Psoas muscle (tissue), 8 donors: ENCODE measurements around the gene SUSD4. TPM values are rescaled to one million over a fixed set of nuclear protein-coding genes. Genes with fewer than 3 reads are reported as not detected.

ENCODE experiments used
- ATAC-seq, 4 donors: fragments of 200-7000 bp; cut with Tn5 transposase; one replicate each; pipeline ENCODE4 v1.9.1; 2020; ENCODE audit warnings: moderate library complexity in 3 of 4, mild to moderate bottlenecking in 2 of 4
- DNase-seq, 2 donors: peaks; one replicate each; pipeline ENCODE4 v3.0.0-alpha.2; 2020
- H3K27ac ChIP-seq: fragments of 200-600 bp; one replicate; pipeline ENCODE4 v1.8.0; 2022
- H3K27me3 ChIP-seq, 3 donors: fragments of 200-600 bp in 1 of 3; one replicate each; pipeline versions ENCODE4 v1.6.1 to v1.8.0; 2013 to 2022; ENCODE audit warnings: low read length in 2 of 3, mild to moderate bottlenecking in 2 of 3, moderate library complexity in 1 of 3; ENCODE audit not compliant: insufficient read depth in 3 of 3
- H3K36me3 ChIP-seq, 2 donors: fragments of 200-600 bp in 1 of 2; one replicate each; pipeline versions ENCODE4 v1.6.1 to v1.8.0; 2013 to 2022; ENCODE audit warnings: low read depth in 1 of 2, mild to moderate bottlenecking in 1 of 2, moderate library complexity in 1 of 2; ENCODE audit not compliant: insufficient read depth in 1 of 2
- H3K4me1 ChIP-seq: fragments of 200-600 bp; one replicate; pipeline ENCODE4 v1.8.0; 2022
- H3K4me3 ChIP-seq: fragments of 200-600 bp; one replicate; pipeline ENCODE4 v1.8.0; 2022; ENCODE audit warnings: mild to moderate bottlenecking
- H3K9me3 ChIP-seq: fragments of 200-600 bp; one replicate; pipeline ENCODE4 v1.8.0; 2022
- CTCF ChIP-seq: fragments of 200-600 bp; IDR thresholded peaks from one replicate; pipeline ENCODE4 v1.8.0; 2022; ENCODE audit warnings: antibody characterized with exemption
- WGBS, 3 donors: extraction: QIAGEN DNeasy Blood & Tissue Kit; methylation state at CpG; one replicate each; pipeline versions ENCODE4 v1.1.6 to v1.1.7; 2013; 5-methylcytosine and 5-hydroxymethylcytosine counted together
- intact Hi-C, 2 donors: fragments of 100-400 bp; cut with DNase I; formaldehyde crosslinking; loops; one replicate each; pipeline versions ENCODE4 v1.11.0 to v1.14.2; 2022
- long read RNA-seq, 2 donors: library from polyadenylated mRNA; unstranded; transcript quantifications; one replicate each; pipeline ENCODE4 v2.0.0, GENCODE V29; 2021
- polyA plus RNA-seq, 3 donors: library from polyadenylated mRNA; stranded (reverse); fragments of 200-250 nt; gene quantifications; one replicate each; pipeline ENCODE4 v1.2.3, GENCODE V29; 2013
- total RNA-seq, 4 donors: library from RNA; stranded (reverse); fragmentation: NEBNext Ultra II Directional in 2 of 4; extraction: Animal tissue kit (Norgen Biotek cat#: 25700) in 2 of 4; gene quantifications; one replicate each; pipeline versions ENCODE4 v1.2.1 to v1.2.4, GENCODE V29; 2021 to 2023
- donor health status: healthy with polysubstance abuse.
- donor health status: DM: no; HTN: no; CAD: no; lungs with moderate emphysema.
- donor health status: Bipolar disorder and iron deficiency.
- donor health status: healthy.
- donor health status: DM: yes; HTN: yes; CAD: no.
- donor health status: DM: no; HTN: no; CAD: no.
- donor health status: DM: no; HTN: no; CAD: no.
- donor health status: DM: yes; HTN: yes; CAD: no.

SUSD4 gene, protein sequence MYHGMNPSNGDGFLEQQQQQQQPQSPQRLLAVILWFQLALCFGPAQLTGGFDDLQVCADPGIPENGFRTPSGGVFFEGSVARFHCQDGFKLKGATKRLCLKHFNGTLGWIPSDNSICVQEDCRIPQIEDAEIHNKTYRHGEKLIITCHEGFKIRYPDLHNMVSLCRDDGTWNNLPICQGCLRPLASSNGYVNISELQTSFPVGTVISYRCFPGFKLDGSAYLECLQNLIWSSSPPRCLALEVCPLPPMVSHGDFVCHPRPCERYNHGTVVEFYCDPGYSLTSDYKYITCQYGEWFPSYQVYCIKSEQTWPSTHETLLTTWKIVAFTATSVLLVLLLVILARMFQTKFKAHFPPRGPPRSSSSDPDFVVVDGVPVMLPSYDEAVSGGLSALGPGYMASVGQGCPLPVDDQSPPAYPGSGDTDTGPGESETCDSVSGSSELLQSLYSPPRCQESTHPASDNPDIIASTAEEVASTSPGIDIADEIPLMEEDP
- total RNA-seq: 1 to 10 TPM in 2 of 4 donors, under 1 TPM in 2; 0.15 to 3.9 (median 1.4) TPM
- under 1 TPM; 0.08 to 0.21 (median 0.20) TPM for polyA plus RNA-seq
- long read RNA-seq, donor 1: 0 reads
- long read RNA-seq, donor 2: 0 reads

DNA sequence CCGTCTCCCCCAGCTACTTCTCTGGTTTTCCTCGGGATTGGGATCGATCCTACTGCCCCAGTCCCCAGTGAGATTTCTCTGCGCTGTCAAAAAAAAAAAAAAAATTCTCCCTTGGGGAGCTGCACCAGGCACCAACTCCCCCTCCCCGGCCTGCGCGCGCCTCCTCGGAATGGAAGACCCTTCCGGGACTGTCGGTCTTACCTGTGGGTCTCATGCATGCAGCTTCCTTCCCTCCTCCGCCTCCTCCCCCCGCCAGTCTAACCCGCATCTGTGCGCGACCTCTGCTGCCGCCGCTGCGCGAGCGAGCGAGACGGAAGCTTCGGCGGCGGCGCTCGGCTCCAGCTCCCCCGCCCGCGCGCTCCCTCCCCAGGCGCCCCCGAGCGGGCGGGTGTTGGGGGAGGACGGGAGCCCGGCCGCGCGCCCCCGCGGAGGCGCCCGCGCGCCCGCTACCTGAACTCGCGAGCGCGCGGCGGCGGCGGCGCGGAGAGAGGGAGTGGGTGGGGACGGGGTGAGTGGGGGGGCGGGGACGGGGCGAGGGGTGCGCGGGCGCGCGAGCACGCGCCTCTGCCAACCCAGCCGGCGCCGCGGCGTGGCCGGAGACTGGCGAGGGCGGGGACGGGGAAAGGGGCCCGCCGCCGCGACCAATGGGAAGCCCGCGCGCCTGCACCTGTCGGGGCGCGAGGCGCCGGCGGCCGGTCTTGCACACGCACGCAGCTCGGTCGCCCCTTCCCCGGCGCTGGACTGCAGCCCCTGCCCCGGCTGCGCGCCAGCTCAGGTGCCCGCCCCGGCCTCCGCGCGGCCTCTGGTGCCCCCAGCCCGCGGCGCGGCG is at the start of gene SUSD4:
Gene SUSD4, minus strand, starts transcription at position 321 of the 829 bp plus-strand sequence. CDS start 751 bp downstream, outside the sequence.
- TF ChIP-seq CTCF: no peak
- peak within 1 kb of the TSS; percentile 68 for H3K4me3 ChIP-seq
- intact Hi-C loops: loop anchor here (10.0 kb wide), 2 partner anchors 99 to 219 kb away; partner anchors contain the start of gene TLR5 (in 1 of the 2)
- peaks cover 0 to 31% (median 0%) of the 10 kb centered on the region in 3 donors for H3K27me3 ChIP-seq
- no peaks in the 10 kb centered on the region for H3K9me3 ChIP-seq
- ATAC-seq (peak; percentile 70 to 90 (median 84)), DNase-seq (peak; percentile 33 to 59)
- no peak within 1 kb of the TSS for H3K27ac ChIP-seq
- 0 to 1% (median 0%) methylated on average over 51 to 108 of the region's 111 CpGs for WGBS, 3 donors
- H3K4me1 ChIP-seq: peaks cover 7% of the 10 kb centered on the region
- H3K36me3 ChIP-seq: no peaks in the 10 kb centered on the region

GRCh38 chr1:223413216-223413615 is 49.2 kb upstream of the SUSD4 start:
- Histone ChIP-seq H3K4me3 (no peak overlapping the region), H3K4me1 (no peaks in the 10 kb centered on the region), H3K27me3 (peaks cover 0 to 2% (median 0%) of the 10 kb centered on the region in 3 donors), H3K27ac (no peak overlapping the region), H3K9me3 (no peaks in the 10 kb centered on the region), H3K36me3 (no peaks in the 10 kb centered on the region)
- no peak for DNase-seq
- TF ChIP-seq CTCF: no peak
- no peak for ATAC-seq
- 83 to 92% (median 85%) methylated on average over 2 of the region's 2 CpGs for WGBS, 3 donors
- intact Hi-C loops: no loop called here

- no peaks in the 10 kb centered on the region for H3K36me3 ChIP-seq
- H3K27ac ChIP-seq: no peak overlapping the region
- ATAC-seq: no peak
- no peak for DNase-seq
- H3K4me3 ChIP-seq: no peak overlapping the region
- TF ChIP-seq CTCF: no peak
- H3K4me1 ChIP-seq: no peaks in the 10 kb centered on the region
- intact Hi-C loops: no loop called here
- H3K27me3 ChIP-seq: peaks cover 0 to 2% (median 0%) of the 10 kb centered on the region in 3 donors
- no peaks in the 10 kb centered on the region for H3K9me3 ChIP-seq
These were observed 47.7 kb upstream of the SUSD4 start for GRCh38 chr1:223411710-223412109.

DNA sequence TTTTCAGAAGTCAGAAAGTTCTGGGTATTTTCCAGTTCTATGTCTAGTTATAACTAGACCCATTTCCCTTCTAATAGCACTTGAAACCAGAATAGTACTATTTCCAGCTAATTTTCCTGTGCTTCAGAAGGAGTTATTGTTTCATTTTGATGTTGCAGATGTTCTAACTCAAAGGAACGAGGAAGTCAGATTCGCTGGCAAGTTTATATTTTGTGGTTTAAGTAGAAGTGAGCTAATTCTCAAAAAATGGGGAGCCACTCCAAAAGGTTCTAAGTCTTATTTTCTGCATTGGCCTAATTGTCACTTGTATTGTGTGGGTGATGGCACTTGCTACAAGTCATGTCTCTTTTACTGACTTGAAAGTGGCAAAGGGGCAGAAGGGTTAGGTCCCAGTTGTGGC is 47.3 kb upstream of the SUSD4 start:
- no peak for ATAC-seq
- Histone ChIP-seq H3K27ac (no peak overlapping the region), H3K4me3 (no peak overlapping the region)

More for the DNA sequence above, 47.3 kb upstream of the SUSD4 start:
- intact Hi-C loops: no loop called here
- Histone ChIP-seq H3K4me1 (no peaks in the 10 kb centered on the region), H3K9me3 (no peaks in the 10 kb centered on the region), H3K27me3 (peaks cover 0 to 2% (median 0%) of the 10 kb centered on the region in 3 donors), H3K36me3 (no peaks in the 10 kb centered on the region)
- no peak for DNase-seq
- TF ChIP-seq CTCF: no peak
- 59 to 65% (median 60%) methylated on average over 2 of the region's 2 CpGs for WGBS, 3 donors
